NCI-H146 treated with DMSO at 0.1 percent for 48 hours (cell line): ENCODE data around the gene RHD.
"Not testable (repeated sequence)": the region's sequence is repeated elsewhere in the genome, so short reads cannot be mapped to it uniquely, and the experiment has no call there.

ENCODE experiments used
- DNase-seq: peaks from one replicate; lab custom pipeline; 2025; ENCODE audit not compliant: unreplicated experiment; lab: John Stamatoyannopoulos, UW

Gene RHD

GRCh38 chr1:25347556-25347955 is 75.2 kb downstream of the RHD start:
- DNase-seq, result no peak

GRCh38 chr1:25349606-25350005 is 77.3 kb downstream of the RHD start:
- DNase-seq, result no peak

- no peak for DNase-seq
Observed at GRCh38 chr1:25355841-25356395, 83.6 kb downstream of the RHD start.

- no peak for DNase-seq
Observed at GRCh38 chr1:25356441-25356840, 84.1 kb downstream of the RHD start.

GRCh38 chr1:25356848-25357247 is 84.5 kb downstream of the RHD start:
- no peak for DNase-seq

- DNase-seq, result no peak
Observed at GRCh38 chr1:25360596-25361581, 88.6 kb downstream of the RHD start.

GRCh38 chr1:25361901-25362300 is 89.6 kb downstream of the RHD start:
- no peak for DNase-seq

- DNase-seq, result not testable (repeated sequence)
Observed at GRCh38 chr1:25362634-25363559, 90.6 kb downstream of the RHD start.

GRCh38 chr1:25369241-25369640 is 96.9 kb downstream of the RHD start:
- DNase-seq, result no peak

GRCh38 chr1:25369691-25370271 is 97.5 kb downstream of the RHD start:
- DNase-seq, result not testable (repeated sequence)

- DNase-seq, result not testable (repeated sequence)
Observed at GRCh38 chr1:25371757-25372156, 99.4 kb downstream of the RHD start.

- not testable (repeated sequence) for DNase-seq
Observed at GRCh38 chr1:25378367-25378766, 106.1 kb downstream of the RHD start.
